Esophagus mucosa (tissue), 1 donor: ENCODE results near the gene MAPK4. TPM values are rescaled to one million over a fixed set of nuclear protein-coding genes. Genes with fewer than 3 reads are reported as not detected.
"Not testable (repeated sequence)": the region's sequence is repeated elsewhere in the genome, so short reads cannot be mapped to it uniquely, and the experiment has no call there.

Source experiments
- ATAC-seq: fragments of 200-7000 bp; cut with Tn5 transposase; one replicate; pipeline ENCODE4 v1.9.1; 2020
- total RNA-seq: library from RNA; stranded (reverse); gene quantifications from one replicate; pipeline ENCODE4 v1.2.4, GENCODE V29; 2023
- donor health status: DM: yes; HTN: yes; CAD: no.

Gene MAPK4
- 0.12 TPM for total RNA-seq

DNA sequence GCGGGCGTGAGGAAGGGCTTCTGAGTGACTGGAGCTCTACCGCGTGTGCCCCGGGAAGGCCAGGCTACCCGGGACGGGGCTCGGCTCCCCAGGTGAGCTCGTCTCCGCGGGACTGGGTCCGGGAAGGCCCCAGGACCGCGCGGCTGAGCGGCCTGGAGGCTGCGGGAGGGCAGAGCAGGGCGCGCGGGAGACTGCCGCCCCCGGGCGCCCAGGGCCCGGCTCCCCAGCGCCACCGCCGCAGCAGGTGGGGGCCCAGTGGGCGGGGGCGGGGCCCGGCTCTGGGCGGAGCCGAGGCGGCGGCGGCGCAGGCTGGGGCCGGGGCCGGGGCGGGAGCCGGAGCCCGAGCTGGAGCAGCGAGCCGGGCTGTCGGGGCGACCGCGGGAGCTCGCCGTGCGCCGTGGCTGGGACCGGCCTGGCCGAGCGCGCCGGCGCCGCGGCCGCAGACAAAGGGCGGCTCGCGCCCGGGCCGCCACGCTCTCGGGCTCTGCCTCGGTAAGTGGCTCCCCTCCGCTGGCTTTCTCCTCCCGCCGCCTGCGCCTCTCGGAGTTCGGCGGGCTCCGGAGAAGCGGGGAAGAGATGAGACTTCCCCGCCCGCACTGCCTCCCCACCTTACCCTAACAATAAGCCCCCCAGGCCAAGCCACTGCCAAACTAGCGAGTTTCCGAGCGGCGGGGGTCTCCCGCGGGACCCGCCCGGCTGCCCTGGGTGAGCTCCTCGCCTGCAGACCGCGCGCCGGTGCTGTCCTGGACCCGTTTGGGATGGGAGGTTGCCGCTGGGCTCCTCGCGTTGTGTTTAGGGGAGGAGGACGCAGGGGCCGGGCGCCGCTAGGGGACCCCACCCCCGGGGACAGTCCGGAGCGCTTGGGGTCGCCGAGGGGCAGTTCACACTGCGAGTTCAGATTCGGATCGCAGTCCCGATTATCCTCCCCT, at the start of gene MAPK4:
Gene MAPK4, plus strand, starts transcription at position 336 of the 929 bp plus-strand sequence. CDS start 103,872 bp downstream, outside the sequence.
- ATAC-seq, result peak; percentile 81

DNA sequence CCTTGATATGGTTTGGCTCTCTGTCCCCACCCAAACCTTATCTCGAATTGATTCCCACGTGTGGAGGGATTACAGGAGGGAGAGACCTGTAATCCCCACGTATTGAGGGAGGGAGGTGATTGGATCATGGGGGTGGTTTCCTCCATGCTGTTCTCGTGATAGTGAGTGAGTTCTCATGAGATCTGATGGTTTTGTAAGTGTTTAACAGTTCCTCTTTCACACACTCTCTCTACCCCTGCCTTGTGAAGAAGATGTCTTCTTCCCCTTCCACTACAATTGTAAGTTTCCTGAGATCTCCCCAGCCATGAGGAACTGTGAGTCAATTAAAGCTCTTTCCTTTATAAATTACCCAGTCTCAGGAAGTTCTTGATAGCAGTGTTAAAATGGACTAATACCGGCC, 42.6 kb upstream of the MAPK4 start:
- ATAC-seq, result not testable (repeated sequence)

DNA sequence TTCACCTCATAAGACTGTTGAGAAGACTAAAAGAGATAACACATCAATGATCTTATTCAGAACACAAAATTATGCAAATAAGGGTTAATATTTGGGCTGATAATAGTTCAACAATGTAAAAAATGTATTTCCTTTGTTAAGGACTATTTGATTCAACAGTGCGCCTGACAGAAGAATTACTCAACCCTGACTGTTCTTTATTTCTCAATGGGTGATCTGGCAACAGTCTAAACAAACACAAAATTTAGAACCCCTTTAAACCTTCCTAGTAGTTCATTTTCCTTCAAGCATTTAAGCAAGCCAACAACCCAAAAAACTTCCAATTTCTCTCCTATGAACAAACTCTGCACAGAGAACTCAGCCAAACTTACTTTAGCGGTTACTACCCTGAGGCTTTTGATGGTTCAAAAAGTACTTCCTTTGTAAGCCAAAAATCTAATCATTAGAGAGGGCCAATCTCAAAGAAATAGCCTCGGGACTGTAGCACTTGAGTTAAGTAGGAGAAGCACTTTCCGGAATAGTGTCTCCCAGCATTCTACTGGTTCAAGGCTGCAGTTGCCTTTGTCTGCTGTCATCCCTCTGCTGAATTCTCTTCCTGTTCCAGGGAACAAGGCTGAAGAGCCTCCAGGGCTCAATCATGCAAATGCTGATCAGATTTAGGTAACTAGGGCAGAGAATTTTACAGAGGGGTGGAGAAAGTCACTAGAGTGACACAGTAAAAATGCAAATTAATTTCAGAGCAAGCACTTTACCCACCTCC, 40.9 kb upstream of the MAPK4 start:
- ATAC-seq, result no peak

DNA sequence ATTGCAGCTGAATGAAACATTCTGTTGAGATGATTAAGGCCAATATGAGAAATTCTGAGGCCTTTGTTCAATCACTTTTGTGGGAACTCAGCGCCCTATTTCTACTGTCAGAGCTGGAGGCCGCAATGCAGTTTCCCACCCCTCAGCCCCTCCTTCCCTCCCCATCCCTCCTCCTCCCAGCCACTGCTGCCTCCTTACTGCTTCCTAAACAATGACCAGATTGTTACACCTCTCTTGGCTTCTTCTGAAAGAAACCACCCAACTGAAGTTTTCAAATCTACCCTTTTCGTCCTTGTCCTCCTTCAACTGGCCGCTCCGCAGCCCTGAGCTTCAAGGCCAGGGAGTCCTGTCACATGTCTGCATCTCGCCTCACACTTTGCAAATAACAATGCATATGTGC, 36.7 kb upstream of the MAPK4 start:
- ATAC-seq, result no peak

DNA sequence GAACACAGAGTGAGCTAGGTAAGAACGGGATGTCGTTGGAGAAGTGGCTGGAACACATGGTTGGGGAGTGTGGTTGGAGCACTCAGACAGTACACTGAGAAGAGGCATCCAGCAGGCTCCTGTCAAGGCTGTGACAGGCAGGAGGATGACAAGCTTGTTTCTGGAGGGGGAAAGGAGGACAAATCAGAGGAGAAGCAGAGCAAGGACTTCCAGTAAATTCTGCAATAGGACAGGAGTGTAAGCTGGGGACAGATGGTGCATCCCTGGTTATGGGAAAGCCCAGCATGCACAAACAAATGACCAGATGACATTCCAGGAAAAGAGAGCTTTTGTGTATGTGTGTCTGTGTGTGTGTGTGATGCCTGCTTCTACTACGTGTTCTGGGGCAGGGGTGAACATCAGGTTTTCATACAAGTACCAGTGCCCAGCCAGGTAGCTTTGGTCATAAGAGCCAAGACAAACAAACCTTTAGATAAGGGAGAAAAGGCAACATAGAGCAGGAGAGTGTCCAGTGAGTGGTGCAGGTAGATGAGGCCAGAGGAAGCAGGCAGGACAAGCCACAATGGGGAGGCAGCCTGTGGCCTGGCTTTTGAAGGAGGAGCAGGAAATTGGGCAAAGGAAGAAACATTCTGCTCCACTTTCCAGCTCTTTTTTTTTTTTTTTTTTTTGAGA, 32.1 kb upstream of the MAPK4 start:
- ATAC-seq, result no peak

DNA sequence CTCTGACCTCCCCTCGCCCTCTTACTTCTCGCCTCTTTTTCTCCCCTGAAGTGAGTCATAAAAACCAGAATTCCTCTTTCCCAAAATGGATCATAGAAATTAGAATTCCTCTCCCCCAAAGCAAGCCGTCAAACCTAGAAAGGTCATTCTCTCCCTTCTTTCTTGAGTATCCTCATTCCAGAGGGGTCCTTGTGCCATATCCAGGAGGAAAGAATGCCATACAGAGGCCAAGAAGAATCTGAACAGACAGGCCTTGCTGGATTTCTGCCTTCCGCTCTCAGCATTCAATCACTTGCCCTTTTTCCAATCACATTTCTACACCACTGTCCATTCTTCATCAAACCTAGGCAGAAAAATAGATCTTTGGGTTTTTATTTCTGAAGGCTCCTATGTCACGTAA, 31.1 kb upstream of the MAPK4 start:
- ATAC-seq, result no peak

DNA sequence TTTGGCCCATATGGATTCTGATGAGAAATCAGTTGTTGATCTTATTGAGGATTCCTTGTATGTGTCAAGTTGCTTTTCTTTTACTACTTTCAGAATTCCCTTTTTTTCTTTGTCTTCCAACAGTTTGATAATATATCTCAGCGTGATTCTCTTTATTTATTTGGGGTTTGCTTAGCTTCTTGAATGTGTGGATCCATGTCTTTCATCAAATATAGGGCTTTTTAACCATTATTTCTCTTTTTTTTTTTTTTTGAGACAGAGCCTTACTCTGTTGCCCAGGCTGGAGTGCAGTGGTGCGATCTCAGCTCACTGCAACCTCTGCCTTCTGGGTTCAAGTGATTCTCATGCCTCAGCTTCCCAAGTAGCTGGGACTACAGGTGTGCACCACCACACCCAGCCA, 26.1 kb upstream of the MAPK4 start:
- not testable (repeated sequence) for ATAC-seq

DNA sequence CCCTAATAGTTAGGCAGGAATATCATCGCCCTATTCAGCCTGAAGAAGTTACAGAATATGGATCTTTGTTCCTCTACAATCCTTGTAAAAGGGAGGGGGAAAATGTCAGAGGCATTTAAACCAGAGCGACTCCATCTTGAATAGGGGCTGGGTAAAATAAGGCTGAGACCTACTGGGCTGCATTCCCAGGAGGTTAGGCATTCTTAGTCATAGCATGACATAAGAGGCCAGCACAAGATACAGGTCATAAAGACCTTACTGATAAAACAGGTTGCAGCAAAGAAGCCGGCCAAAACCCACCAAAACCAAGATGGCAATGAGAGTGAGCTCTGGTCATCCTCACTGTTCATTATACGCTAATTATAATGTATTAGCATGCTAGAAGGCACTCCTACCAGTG, 15.4 kb upstream of the MAPK4 start:
- not testable (repeated sequence) for ATAC-seq

DNA sequence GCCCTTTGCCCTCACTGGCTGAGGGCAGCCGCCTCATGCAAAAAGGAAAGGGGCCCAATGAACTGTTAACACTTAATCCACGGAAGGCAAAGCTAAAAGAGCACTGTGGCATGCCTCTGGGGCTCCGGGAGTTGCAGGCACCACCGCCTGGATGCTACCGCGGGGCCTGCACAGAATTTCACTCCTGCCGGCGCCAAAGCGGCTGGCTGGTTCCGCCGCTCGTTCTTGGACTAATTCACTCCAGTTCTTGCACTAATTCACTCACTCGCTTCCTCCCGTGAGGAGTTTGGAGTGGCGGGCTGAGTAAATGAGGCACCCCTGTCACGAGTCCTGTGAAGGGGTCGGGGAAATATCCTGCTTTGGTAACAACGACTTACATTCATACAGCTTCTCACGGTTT, 14.0 kb upstream of the MAPK4 start:
- ATAC-seq, result no peak

DNA sequence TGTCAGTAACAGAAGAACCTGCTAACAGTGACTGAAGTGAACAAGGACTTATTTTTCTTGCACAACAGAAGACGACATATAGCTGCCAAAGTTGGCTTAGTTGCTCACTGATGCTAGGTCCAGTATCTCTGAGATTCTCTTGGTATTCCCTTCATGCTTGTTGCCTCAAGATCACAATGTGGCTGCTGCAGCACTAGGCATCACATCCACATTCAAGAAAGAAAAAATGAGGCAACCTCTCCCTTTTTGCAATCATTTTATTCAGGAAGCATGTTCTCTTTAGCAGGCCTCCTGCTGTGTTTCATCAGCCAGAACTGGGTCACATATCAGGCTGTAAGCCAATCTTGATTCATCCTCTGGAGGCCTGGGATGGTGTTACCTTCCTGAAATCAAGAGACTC, 11.7 kb upstream of the MAPK4 start:
- ATAC-seq, result no peak

DNA sequence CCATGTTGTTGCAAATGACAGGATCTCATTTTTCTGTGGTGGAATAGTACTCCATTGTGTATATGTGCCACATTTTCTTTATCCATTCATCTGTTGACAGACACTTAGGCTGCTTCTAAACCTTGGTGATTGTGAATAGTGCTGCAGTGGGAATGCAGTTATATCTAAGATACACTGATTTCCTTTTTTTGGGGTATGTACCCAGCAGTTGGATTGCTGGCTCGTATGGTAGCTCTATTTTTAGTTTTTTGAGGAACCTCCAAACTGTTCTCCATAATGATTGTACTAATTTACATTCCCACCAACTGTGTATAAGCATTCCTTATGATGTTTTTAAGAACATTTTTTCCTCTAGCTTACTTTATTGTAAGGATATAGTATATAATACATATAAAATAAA, 8.2 kb upstream of the MAPK4 start:
- not testable (repeated sequence) for ATAC-seq

DNA sequence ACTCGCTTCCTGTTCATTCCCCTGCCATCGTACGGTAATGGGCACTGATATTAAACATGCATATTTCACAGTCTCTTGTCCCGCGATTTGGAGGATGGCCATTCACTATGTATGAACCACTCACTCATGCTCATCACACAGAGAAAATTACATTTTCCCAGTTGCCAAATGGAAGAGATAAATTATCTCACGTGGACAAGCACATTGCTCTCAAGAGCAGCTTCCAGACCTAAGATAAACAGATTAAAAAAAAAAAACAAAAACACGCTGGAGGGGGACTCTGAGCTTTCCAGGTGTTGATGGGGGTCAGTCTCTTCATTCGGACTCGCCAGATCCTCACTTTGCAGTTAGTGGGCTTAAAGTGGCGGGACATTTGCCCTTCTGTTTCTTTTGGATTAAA, 1.7 kb upstream of the MAPK4 start:
- no peak for ATAC-seq

DNA sequence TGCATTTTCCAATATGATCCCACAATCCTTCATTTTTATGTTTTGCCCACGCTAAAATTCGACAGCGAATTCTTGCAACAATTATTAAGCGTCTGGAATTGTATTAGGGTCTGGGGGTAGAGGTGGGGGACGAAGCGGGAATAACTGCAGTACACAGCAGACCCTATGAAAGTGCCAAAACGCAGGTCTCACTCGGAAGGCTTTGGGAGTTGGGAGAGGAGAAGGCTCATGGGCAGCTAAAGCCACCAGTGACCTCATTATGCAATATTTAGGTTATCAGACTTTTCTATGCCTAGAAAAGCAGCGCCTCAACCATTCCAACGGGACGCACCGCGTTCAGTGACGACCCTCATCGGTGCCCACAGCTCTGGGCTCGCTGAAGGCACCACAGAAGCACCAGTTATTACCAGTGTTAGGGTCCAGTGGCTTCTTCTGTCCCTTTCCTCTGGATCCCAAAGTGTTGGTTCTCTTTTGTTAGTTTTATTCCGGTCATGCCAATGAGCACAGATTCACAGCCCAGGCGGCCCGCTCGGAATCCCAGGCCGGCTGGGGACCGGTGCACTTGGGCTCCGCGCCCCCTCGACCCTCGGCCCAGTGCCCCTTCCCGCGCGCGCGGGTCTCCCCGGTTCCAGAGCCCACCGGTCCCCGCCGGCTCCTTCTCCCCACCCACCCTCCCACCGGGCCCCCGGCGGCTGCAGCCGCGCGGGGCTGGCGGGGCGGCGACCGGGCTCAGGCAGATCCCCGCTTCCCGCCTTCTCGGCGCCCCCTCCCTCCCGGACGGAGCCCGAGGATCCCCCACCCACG, 737 bp upstream of the MAPK4 start:
- no peak for ATAC-seq

DNA sequence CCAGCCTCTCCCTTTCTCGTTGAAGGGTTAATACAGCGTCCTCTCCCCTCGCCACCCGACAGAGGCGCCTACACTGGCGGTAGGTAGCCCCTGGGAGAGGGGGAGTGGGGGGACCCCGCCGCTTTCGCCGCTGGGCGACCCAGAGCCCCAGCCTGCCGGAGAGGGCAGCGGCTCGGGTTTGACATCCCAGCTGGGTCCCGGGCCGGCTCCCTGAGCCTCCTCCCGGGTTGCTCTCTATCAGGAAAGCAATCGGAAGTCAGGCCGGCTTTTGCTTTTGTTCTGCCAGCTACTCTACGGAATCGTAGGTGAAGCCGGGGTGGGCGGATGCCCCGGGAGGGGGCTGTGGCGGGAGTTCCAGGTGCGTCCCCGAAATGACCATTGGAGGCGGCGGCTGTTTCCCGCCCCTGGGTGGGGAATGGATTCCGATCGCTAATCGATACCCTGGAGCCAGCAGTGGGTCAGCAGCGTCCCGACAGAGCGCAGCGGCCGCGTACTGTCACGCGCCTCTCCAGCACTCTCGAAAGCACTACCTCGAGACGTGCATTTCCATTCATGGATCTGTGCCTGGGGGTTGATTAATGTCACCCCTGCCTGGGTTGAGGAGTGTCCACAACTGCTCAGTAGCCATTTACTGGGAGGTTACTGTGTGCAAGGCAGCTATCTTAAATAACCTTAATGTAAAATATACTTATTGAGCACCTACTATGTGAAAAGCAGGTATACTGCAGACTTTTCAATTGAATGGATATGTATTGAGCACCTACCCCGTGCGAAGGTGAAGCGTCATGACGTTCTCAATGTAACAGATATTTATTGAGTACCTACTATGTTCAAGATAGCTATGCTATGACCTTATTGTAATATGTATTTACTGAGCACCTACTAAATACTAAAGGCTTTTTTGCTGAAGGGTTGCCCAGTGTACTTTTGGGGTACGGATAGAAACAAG, 1.1 kb downstream of the MAPK4 start:
- ATAC-seq, result no peak

DNA sequence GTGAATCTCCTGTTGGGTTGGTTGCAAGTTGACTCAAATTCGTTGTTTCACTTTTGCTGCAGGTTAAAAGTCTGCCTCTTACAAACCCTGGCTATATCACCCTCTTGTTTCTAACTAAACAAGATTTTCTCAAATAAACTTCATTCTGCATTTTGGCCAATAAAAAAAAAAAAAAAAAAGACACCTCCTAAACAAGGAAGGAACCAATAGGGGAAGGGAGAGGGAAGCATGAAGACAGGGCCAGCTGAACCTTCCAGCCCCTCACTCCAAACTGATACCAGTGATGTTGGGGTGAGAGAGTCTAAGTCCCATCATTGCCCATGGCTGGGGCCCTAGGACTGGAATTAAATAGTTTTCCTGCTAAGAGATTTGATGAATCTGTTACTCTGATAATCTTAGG, 2.4 kb downstream of the MAPK4 start:
- not testable (repeated sequence) for ATAC-seq

DNA sequence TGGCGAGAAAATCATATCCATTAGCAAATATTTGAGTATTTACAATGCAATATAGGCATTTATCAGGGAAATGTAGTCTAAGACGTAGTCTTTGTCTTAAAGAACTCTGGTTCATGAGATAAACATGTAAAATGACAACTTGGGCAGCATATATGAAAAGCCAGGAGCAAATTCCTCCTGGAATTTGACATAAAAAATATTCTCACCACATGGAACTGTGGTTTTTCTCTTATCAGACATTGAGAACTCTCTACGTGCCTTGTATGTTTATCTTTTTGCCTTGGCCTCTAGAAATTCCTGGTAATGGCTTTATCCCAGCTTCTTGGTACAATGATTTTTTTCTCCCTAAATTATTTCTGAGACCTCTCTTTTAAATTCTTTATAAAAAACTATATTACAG, 2.8 kb downstream of the MAPK4 start:
- ATAC-seq, result no peak

DNA sequence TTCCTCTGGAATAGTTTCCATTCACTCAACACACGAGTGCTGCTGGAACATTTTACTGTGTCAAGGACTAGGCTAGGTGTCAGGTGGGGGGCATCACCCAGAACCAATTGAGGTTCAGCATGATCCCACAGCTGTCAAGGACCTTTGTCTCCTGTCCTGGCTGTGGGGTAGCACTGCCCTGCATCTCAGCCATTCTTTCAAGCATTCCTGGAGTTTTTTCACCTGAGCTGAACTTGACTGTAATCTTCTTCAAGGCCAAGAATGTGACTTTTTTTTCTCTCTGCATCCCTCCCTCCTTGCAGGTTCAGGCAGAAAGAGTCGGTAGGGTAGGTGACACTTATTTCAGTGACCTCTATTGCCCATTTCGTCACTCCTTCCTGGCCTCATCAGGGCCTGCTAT, 3.5 kb downstream of the MAPK4 start:
- no peak for ATAC-seq

DNA sequence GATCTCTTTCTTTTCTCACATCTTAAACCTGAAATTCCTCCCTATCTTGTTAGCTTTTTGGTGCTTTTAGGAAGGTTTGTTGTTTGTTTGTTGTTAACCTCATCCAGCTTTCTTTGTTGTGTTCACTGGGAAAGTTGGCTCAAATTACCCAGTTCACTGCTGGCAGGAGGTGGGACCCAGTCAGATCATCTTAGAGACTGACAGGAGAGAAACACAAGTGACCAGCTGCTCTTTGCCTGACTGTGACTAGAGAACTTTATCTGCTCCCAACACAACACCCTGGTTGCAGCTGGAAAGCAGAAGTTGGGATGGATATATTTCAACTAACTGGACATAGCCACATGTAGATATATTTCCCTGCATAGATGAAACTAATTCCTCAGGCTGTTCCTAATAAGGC, 10.0 kb downstream of the MAPK4 start:
- ATAC-seq, result no peak

DNA sequence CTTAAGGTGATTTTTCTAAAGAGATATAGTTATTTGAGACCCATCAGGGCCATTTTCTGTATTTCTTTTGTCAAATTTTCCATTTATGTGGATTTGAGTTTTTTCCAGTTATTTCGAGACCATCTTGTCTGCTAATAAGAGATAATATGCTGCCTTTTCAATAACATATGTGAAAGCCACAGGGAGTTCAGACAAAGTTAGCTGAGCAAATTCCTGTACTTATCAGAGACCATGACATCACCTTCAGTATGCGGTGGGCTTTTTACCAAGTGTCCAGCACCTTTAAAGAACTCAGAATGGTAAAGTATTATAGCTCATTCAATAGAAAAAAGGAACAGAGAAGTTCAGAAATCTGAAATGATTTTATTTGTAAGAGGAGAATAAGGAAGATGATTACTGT, 11.7 kb downstream of the MAPK4 start:
- ATAC-seq, result no peak

DNA sequence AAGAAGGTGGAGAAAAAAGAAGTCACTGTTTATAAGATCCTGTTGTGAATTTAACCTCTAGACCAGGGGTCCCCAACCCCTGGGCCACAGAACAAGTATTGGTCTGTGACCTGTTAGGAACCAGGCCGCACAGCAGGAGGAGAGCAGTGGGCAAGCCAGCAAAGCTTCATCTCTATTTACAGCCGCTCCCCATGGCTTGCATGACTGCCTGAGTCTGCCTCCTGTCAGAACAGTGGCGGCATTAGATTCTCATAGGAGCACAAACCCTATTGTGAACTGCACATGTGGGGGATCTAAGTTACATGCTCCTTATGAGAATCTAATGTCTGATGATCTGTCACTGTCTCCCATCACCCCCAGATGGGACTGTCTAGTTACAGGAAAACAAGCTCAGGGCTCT, 13.3 kb downstream of the MAPK4 start:
- ATAC-seq, result not testable (repeated sequence)

DNA sequence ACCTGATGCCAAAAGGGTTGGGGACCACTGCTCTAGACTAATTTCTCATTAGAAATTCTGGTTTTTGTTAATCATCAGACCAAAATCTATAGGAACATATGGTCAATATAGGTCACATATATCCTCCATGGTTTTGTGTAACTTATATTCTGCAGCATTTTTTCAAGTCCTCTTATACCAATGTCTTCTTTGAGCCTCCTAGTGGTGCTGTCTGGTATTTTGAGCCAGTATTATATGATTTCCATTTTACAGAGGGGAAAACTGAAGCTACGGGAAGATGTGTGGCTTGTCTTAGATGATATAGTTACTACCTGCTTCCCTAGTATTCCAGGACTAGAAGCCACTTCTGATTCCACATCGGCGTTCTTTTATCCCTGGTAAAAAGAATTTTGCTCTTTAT, 13.8 kb downstream of the MAPK4 start:
- ATAC-seq, result no peak
